KBM-7 (cell line): ENCODE results near the gene SPOPL.
A peak's percentile ranks its signal among the peaks of the same experiment; 100 is the strongest.

ENCODE experiments used
- DNase-seq: peaks from one replicate; pipeline ENCODE4 v3.0.0-alpha.2; 2015
- in situ Hi-C: fragments of 300-500 bp; cut with MboI; formaldehyde crosslinking; loops from 2 replicates; pipeline ENCODE4 v1.14.3; 2020; ENCODE audit warnings: low sequenced_read_pairs, low pct_unique_long_range_greater_than_20kb, mixed read lengths

Gene SPOPL

GRCh38 chr2:138492160-138492559 is 9.4 kb upstream of the SPOPL start:
- DNase-seq, result no peak
- in situ Hi-C loops, result no loop called here

DNA sequence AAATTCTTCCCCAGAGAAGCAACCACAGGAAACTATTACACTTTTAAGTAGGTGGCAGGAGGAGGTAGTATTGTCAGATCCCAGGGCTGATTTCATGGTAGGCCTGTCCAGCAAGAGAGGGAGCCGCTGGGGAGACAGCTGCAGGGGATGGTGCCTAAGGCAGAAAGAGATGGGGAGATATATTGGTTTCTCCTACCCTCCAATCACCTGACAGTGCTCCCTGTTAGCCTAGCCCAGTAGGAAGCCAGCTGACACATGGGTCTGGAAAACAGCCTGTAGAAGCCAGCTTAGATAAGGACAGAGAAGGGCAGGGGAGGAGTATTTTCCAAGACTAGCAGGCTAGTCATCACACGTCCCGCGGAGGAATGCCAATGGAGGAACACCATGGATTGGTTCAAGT is 8.2 kb upstream of the SPOPL start:
- in situ Hi-C loops, result no loop called here

GRCh38 chr2:138494265-138494966 is 7.2 kb upstream of the SPOPL start:
- in situ Hi-C loops, result no loop called here
- DNase-seq, result no peak

More for the DNA sequence above, 8.2 kb upstream of the SPOPL start:
- DNase-seq, result no peak

DNA sequence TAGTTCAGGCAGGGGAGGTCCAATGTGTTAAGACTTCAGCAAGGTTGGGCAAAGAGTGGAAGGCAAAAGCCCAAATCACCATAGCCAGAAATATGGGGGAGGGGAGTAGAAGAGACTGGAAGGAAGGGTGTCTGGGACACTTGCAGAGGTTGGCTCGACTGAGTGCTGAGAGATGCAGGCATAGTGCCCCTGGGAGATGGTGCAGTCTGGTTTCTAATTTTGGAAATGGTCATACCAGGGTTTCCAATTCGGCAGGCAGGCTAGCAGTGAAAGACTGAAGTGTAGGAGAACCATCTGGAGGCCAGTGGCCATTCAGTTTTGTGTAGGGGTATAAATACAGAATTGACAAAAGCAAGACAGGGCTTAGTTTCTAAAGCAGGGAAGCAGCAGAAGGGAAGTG is 6.2 kb upstream of the SPOPL start:
- in situ Hi-C loops, result no loop called here
- DNase-seq, result no peak

DNA sequence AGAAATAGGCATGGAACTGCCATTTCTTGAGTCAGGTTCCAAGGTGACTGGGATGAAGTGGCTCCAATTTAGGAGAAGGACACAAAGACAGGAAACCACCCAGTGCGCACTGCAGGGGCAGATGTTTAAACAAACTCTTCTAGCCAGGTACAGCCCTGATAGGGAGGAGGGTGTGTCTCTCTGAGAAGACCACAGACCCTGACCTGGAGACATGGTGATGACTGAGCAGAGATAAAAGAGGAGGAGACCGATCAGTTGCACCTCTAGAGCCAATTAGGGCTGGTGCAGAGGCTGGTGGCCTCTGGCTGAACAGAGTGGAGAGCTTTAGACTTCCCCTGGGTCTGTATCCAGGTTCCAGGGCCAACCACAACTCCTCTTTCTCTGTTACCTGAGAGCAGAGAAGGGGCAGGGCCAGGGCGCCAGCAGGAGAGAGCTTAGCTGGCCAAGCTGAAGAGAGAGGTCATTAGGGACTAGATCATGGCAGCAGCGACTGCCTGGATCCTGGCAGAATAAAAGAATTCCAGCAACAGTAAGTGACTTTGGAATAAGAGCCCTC is 5.4 kb upstream of the SPOPL start:
- DNase-seq, result no peak
- in situ Hi-C loops, result no loop called here

GRCh38 chr2:138497294-138497693 is 4.3 kb upstream of the SPOPL start:
- no peak for DNase-seq
- in situ Hi-C loops, result no loop called here

DNA sequence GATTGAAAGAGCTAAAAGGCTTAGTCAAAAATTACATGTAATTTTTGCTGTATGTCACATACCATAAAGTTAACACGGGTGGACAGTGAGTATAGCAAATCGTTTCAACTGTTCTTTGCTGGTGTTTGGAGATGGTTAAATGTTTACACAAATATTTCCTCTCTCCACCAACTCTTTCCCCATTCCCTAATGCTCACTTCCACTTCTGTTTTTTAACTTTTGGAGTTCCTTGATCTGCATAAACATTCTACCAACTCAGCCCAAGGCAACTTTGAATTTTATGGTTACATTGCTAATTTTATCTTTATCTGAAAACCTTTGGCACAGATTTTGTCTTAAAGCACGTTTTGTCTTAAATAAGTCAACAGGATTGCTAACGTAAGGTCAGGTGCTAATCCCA is 1.9 kb upstream of the SPOPL start:
- in situ Hi-C loops, result no loop called here
- no peak for DNase-seq

DNA sequence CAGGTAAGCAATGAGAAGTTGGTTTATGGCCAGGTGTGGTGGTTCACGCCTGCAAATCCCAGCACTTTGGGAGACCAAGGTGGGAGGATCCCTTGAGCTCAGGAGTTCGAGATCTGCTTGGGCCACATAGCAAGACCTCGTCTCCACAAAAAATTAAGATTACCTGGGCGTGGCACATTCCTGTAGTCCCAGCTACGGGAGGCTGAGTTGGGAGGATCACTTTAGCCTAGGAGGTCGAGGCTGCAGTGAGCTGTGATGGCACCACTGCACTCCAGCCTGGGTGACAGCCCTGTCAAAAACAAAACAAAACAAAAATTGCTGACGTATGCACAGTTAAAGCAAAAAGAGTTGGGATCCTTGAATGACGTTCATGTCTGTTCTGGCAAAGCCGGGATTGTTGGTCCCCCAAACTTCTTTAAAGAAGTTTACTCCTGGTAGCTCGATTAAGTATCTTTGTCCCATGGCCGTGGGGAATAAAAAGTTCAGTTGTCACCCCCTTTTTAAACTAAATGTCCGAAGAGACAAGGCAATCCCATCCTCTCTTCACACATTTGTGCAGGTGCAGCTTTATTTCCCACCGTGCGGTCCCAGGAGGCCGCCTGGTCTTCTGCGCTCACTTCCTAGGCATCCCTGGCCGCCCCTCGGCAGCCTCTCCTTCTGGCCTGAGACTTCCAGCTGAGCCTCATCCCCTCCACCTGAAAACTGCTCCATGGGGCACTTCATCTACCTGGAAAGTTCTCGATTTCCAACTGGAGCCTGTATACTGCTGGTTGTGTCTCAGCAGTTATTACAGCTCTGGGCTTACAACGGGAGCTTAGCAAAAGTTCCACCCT is 762 bp upstream of the SPOPL start:
- no peak for DNase-seq
- in situ Hi-C loops, result no loop called here

DNA sequence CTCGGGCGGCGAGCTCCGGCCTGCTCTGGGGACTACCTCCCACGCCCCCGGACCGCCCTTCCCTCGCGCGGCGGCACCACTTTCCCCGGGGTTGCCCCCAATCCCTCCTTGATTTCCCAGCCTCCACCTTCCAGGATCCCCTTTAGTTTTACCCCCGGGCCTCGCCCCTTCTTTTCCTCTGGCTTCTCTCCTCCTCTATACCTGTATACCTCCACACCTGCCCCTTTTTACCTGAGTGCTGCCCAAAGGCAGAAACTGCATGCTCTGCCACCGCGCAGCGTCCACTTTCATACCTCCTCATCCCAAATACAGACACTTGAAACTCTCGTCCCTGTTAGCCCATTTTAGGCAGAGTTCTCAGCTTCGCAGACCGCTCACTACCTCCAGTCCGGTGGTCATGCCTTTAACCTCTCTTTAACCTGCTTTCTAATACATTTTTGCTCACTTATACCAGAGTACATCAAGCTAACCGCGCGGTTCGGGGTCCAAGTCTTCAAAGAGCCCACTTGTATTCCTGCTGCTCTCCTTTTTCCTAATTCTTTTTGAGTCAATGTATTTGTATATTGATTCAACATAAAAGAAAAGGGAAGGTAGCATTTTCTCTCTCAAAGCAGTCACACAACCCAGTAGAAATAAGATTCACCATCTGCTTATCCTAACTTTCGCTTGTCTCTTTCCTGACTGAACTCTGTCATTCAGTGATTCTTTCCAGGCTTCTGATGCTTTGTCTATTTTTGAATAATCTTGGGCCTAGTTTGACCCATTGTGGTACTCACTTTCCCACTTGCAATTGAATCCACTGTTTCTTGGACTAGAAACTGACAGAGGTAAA is 901 bp downstream of the SPOPL start:
- in situ Hi-C loops, result no loop called here
- DNase-seq, result peak; percentile 40

GRCh38 chr2:138503087-138503442 is 1.5 kb downstream of the SPOPL start:
- in situ Hi-C loops, result no loop called here
- DNase-seq, result peak; percentile 35

DNA sequence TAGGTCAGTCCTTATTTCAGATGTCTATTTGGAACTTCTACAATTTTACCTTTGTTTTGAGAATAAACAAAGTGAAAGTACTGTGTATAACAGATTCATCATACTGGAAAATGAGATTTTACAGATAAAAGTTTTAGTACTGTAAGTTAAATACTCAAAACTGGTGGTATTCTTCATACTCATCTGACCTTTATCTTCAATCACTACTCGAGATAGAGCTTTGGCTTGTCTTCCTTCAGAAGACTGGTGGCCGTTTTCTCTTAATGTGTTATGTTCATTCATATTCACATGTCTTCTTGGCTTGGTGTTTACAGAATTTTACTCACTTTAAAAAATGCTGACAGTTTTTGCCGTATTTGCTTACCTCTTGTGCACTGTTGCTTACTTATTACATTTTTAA is 2.1 kb downstream of the SPOPL start:
- DNase-seq, result no peak
- in situ Hi-C loops, result no loop called here

DNA sequence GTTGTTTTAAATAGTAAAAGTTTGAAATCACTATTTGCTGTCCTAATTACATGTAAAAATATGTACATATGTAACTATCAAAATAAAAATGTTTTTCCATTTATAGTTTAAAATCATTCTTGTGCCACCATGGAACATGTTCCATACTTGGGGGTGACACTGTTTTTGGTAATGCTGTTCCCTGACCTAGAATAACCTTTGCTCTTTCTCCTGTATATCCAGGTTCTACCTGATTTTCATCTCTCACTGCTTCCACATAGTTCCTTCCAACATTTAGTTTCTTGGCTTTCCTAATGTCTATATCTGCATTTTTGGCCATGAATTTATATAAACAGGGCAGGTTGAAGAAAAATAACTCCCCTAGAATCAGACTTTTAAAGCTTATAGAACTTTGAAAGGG is 2.5 kb downstream of the SPOPL start:
- no peak for DNase-seq
- in situ Hi-C loops, result no loop called here

- in situ Hi-C loops, result no loop called here
- DNase-seq, result peak; percentile 71
Observed at GRCh38 chr2:138504546-138505235, 3.1 kb downstream of the SPOPL start.

DNA sequence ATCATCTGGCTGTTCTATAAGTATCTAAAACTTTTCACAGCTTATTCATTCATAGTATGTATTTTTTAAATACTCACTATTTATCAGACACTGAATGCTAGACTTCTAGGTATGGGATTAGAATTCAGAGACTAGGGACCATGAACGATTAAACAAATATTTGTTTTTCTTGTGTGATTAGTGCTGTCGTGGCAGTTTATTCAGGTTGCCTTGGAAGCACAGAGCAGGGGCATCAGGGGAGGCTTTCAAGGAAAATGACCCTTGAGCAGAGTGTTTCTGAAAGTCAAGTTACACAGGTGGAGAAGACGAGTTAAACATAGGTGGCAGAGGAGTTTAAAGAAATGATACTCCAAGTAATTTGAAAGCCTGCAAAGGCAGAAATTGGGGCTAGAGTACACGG is 5.7 kb downstream of the SPOPL start:
- in situ Hi-C loops, result no loop called here
- no peak for DNase-seq

DNA sequence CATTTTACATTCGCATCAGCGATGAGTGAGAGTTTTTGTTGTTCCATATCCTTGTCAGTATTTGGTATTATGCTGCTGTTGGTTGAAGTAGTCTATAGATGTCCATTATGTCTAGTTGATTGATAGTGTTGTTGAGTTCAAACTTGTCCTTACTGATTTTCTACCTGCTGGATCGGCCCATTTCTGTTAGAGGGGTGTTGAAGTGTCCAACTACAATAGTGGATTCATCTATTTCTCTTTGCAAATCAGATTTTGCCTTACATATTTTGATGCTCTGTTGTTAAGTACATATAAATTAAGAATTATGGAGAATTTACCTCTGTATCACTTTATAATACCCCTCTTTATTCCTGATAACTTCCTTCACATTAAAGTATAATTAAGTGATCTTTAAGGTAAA is 8.7 kb downstream of the SPOPL start:
- in situ Hi-C loops, result no loop called here
- no peak for DNase-seq

DNA sequence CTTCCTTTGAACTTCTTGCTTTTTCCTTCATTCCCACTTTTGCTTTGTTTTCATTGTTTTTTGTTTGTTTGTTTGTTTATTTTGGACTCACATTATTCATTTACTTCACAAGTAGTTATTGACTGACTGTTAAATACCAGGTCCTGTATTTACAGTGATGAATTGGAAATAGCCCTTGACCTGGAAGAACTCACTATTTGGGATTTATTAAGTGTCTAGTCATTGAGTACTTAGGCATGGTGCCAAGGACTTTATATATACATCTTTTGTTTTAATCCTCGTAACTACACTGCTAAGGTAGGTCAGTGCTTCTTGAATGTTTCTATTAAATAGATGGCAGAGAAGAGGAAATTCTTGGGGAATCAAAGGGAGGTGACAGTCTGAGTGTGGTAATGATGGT is 11.1 kb downstream of the SPOPL start:
- in situ Hi-C loops, result no loop called here
- no peak for DNase-seq

GRCh38 chr2:138514173-138514572 is 12.6 kb downstream of the SPOPL start:
- in situ Hi-C loops, result no loop called here
- no peak for DNase-seq

DNA sequence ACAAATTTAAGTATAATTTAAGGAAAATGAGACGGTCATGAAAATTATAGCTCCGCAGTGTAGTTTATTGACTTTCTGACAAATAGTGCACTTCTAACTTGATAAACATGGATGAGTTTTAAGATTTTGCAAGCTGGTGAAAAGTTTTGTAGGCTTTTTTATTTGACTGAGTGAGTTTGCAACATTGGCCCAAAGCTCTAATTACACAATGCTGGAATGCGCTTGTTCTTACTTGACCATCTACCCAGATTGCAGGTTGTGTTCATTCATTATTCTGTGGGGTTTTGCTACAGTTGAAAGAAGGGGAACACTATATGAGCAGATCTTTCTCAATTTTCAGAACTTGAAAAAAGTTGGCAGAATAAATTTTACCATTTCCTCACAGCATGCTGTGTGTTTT is 13.5 kb downstream of the SPOPL start:
- in situ Hi-C loops, result no loop called here
- no peak for DNase-seq

DNA sequence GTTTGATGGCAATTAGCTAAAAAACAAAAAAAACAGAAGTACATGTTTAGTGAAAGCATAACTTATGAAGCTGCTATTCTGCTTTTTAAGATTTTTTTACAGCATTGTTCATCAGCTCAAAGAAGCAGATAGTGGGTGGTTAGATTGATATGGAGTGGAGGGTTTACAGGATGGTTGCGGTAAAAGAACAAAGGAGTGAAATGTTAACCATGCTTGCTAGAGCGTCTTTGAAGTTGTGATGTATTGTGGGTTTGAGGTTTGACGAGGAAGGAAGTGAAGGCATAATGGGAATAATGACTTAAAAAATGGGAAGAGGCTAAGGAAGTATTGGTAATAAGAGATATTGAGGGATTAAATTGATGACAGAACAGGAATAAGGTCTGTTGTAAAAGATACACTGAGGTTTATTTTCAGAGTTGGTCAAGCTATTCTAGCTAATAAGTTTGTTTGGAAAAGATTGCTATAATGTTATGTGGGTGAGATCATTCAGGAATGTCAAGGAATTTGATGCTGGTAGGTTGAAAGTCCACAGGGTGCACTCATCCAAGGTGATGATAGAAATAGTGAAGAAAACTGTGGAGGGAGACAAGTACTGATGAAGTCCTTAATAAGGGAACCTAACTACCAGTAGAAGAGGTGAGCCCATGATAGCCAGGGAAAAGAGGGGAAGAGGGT is 14.6 kb downstream of the SPOPL start:
- peak; percentile 38 for DNase-seq

More for the DNA sequence above, 14.6 kb downstream of the SPOPL start:
- in situ Hi-C loops, result no loop called here
